ENCODE results near the gene NDEL1.

The NDEL1 gene

DNA sequence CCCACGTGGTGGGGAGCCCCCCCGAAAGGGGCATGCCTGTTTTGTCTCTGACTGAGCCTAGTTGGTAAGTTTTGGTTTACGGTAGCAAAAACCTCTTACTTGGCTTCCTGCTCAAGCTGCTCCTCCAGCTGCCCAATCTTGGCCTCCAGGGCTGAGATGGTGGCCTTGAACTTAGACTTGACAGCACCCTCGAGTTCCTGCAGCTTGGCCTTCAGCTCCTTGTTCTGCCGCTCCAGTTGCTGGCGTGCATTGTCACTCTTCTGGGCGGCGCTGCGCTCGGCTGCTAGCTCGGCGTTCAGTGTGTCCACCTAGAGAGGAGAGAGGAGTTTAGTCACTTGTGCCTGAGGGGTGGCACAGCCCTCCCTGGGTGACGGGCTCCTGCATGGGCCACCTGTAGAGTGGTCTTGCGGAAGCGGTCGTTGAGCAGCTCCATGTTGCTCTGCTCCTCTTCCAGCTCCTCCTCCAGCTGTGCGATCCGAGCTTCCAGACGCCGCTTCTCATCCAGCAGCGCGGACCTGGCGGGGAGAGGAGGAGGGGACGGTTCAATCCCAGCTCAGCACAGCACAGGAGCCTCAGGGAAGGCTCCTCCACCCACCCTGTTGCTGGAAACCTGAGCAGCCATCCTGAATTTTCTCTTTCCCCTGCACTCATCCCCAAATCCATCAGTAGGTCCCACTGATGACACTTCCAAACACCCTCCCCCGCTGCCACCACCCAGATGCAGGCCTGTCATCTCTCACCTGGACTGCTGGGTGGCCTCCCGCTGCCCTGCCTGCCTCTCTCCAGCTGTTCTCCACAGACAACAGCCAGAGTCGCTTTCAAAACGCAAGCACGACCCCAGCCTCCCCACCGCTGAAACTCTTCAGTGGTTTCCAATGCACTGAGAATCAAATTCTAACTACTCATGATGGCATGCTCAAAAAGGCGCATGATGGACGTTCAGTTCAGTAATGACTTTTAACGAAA is 44.6 kb downstream of the NDEL1 start:
- DNase-seq: no peak

GRCh38 chr17:8481089-8481488 is 45.4 kb downstream of the NDEL1 start:
- DNase-seq: no peak

DNA sequence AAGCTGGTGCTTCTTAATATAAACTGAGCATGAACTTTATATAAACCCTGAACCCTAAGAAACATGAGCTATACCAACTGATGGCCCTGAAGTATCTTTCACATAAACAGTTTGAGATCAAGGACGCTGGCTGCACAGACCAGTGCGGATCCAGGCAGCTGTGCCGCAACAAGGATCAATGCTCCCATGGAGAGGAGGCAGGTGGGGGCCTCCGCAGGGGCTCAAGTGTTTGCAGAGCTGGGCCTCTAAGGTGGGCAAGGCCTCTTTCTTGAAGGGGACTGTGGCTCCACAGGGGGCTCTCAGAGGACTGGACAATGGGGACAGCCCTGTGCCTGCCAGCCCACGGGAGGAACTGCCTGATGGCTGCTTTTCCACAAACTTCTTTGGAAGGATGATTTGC is 46.0 kb downstream of the NDEL1 start:
- DNase-seq: no peak

DNA sequence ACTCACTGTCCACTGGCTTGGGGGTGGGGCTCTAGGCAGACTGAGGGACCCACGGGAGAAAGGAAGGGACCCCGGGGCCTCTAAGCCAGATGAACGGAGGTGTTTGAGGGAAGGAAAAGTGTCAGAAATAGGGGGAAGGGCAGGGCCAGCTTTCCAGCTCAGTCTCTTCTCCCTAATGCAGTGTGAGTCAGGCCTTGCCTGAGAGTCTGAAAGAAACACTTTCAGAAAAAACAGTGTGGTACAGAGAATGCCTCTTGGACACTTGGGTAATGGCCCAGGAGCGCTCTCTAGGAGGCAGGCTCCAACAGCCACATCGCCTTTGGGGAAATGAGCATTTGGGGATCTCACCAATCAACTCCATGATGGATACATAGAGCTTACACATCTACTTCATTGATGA is 46.9 kb downstream of the NDEL1 start:
- DNase-seq: no peak

DNA sequence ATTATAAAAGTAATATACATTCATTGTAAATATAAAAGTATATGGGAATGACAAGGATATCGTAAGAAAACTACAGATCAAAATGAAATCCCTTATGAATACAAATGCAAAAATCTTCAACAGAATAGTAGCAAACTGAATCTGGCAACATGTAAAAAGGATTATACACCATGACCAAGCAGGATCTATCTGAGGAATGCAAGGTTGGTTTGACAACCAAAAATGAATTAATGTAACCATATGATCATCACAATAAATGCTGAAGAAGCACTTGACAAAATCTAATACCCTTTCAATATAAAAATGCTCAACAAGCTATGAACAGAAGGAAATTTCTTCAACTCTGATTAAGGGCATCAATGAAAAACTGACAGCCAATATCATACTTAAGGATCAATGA is 48.8 kb downstream of the NDEL1 start:
- no peak for DNase-seq

DNA sequence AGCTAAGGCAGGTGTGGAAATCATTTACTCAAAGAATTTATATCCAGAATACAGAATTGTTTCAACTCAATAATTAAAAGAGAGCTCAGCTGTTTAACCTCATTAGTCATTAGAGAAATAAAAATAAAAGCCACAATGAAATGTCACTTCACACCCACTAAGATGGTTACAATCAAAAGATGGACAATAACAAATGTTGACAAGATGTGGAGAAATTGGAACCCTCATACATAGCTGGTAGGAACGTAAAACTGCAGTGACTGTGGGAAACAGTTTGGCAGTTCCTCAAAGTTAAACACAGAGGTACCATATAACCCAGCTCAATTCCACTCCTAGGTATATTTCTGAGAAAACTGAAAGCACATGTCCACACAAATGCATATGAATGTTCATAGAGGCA is 49.8 kb downstream of the NDEL1 start:
- no peak for DNase-seq

DNA sequence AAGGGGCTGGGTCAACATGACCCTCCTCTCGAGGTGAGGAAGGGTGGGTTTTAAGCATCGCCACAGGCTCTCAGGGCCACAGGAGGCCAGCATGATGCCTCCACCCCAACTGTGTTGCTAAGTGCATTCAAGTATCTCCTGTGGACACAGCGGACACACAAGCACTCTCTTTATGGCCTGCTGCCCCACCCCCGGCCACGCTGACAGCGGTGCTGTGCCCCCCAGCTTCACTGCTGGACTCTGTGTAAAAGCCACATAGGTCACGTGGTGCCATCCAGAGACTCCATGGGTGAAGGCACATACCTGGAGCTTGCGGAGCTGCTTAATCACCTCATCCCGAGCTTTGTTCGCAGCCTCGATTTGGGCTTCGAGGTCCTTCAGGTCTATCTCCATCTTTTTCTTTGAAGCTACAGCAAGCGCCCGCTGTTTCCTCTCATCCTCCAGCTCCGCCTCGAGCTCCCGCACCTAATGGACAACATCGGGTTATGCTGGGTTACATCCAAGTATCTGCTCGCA is 51.5 kb downstream of the NDEL1 start:
- no peak for DNase-seq

DNA sequence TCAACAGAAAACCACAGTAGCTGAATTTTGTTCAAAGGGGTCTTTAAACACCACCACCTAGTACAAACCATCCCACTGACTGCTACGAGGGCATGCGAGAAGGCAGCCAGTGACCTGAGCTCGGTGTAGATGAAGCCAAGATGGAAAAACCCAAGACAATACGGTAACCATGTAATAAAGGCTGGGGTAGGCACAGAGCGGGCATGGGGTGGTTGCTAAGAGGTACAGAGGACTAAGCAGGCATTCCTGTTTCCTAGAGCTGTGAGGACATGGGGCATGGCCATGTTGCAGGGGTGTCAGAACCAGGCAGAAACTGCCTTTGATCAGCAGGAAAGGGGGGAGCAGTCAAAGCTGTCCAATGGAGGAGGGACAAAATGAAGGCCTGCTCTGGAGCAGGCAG is 52.1 kb downstream of the NDEL1 start:
- no peak for DNase-seq

- no peak for DNase-seq
Observed at GRCh38 chr17:8488491-8488890, 52.8 kb downstream of the NDEL1 start.

GRCh38 chr17:8488901-8489300 is 53.2 kb downstream of the NDEL1 start:
- DNase-seq: no peak

DNA sequence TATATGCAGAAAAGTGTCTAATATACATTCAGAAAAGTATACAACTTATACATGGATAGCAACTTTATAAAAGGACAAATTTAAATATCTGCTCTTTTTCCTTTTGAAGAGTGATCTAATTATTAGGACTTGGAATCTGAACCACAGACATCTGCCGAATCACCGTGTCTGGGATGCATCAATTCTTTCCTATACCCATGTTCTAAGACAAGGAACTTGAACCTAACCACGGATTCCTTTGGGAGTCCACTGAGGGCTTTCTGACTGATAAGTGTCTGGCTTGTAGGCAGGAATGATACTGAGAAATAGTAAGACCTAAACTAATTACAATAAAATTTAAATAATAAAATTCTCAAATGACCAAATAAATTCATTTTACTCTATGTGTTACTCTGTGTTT is 54.2 kb downstream of the NDEL1 start:
- no peak for DNase-seq

DNA sequence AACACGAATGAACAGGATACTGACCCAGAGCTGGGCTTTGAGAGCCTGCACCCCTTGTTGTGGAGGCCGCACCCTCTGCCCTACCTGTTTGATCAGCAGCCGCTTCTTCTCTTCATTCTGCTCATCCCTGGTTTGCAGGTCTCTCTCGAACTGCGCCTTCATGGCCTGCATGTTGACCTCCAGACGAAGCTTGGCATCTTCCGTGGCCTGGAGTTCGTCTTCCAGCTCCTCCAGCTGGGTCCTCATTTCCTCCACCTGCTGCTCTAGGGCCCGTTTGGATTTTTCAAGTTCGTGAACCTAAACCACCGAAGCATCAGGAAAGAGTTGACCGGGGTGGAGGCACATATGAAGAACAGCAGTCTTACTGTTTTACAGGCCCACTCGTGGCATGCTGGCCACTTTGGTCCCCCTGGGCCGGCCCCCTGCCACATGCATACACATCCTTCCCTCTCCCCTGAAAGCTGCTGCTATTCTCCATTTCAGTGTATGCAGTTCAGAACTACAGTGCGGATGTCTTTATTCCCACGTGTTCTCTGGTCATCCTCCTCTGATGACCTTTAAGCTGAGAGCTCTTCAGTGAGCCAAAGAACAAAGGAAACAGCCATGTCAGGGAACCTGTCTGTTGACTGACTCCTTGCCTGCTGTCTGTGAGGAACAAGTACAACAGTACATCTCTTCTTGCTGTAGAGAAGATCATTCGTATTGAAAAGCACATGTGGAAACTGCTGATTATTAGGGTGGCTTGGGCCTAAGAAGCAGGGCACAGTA is 54.8 kb downstream of the NDEL1 start:
- DNase-seq: no peak

GRCh38 chr17:8492121-8492520 is 56.4 kb downstream of the NDEL1 start:
- no peak for DNase-seq

DNA sequence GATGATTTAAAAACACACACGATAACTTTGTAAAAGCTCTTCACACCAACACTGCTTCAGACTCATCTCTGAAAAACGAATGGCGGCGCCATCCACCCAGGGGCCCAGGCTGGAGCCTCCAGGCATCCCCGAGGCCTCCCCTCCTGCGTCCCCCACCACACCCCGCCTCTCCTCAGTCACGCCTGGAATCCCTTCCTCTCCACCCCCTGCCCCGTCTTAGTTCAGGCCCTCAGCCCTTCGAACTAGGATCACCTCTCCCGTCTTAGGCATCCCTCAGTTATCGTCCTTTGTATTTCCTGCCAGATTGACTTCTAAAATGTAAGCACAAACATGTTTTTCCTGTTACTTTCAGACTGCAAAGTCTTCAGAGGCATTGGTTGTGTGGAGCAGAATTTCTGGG is 58.3 kb downstream of the NDEL1 start:
- no peak for DNase-seq

GRCh38 chr17:8494506-8495111 is 58.9 kb downstream of the NDEL1 start:
- DNase-seq: no peak

DNA sequence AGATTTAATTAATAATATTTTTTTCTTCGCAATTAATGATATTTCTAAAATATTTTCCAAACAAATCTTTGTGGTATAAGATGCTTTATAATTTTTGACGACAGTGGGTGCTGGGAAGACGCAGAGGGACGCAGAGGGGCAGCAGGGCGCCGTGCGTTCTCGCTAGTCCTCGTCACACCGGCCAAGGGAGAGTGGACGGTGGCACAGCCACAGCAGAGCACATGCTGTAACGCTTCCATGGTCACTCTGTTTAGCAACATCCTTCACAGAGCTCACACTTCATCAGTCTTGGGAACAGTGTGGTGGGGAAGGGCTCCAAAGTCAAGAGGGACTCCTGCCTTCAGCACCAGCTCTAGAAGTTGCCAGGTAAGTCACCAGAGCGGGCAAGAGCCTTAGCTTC is 60.4 kb downstream of the NDEL1 start:
- DNase-seq: no peak

- DNase-seq: no peak
Observed at GRCh38 chr17:8499171-8499570, 63.5 kb downstream of the NDEL1 start.

GRCh38 chr17:8499614-8500013 is 63.9 kb downstream of the NDEL1 start:
- DNase-seq: no peak

DNA sequence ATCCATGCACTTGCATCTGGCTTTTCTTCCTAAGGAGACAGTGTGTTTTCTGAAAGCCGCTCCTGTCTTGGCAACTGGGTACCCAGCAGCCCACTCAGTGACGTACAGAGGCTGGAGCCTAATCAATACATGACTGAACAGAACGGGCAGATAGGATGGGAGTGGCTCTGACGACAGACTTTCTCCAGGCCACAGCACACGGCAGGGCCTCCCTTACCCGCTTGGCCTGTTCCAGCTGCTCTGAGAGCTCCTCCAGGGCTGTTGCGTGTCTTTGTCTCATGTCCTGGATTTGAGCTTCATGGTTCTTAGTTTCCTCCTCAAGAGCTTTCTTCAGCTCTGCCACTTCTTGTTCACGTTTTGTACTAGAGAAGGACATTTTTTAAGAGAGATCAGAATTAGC is 64.9 kb downstream of the NDEL1 start:
- no peak for DNase-seq

GRCh38 chr17:8502126-8502525 is 66.4 kb downstream of the NDEL1 start:
- no peak for DNase-seq

DNA sequence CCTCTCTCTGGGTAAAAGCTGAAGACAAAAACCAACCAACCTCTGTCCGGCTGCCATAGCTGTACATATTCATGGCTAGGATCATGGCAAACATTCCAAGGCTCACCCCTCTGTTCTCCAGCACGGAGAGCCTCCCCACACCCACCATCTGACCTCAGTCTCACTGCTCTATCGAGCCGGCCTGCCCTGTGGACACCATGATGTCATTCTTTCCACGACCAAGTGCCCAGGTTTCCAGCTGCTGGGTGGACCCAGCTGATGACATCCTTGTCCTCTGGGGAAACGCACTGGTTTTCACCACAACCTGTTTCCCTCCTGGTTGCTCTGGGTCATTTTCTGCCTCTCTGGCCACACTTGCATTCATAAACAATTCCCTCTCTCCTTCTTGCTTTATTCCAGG is 67.7 kb downstream of the NDEL1 start:
- DNase-seq: no peak

DNA sequence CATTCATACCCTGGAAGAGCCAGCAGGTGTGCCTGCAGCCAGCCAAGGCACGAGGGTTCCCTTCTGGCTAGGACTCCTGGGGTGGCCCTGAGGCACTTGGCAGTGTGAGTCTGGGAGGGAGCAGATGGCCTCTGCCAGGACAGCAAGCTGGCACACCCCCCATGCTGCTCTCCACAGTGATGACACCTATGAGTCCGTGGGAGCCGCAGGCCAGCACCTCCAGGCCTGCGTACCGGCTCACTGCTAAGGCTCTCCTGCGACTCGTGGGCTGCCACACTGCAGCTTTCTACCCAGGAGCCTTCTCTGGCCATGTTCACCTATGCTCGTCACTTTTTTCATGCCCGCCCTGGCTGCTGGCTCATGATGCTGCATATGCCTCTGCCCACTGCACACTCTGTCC is 68.1 kb downstream of the NDEL1 start:
- DNase-seq: no peak

DNA sequence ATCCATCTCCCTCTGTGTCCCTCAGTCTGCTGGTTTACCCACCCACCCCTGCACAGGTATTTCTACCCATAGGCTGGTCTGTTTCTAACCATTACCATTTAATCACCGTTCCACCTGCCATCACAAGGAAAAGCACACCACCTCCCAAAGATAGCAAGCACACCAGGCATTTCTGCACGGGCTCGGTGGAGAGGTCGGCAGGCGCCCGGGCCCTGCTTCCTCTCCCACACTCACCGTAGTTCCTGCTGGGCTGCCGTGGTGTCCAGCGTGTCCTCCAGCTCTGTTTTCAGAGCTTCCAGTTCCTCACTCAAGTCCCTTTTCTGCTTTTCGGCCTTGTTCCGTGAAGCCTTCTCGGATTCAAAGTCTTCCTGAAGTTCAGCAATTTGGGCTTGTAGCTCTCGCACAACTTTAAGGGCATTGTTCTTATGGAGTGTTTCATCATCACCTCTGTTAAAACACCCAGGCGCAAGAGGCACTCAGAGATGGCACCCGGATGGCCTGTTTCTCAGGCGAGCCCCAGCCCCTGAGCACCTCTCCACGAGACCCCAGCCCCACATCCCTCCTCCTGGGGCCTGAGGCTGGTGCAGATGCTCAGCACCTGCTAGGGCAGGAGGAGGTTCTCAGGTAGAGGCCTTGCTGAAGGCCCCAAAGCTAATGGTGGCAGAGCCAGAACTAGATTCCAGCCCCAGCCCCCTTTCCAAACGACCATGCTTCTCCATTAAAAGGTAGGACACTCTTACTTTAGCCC is 69.0 kb downstream of the NDEL1 start:
- DNase-seq: no peak

All from RPMI8226 (cell line).